WTC11 (cell line): ENCODE data around the gene NHLH2. TPM values are rescaled to one million over a fixed set of nuclear protein-coding genes. Genes with fewer than 3 reads are reported as not detected.

Experiments used
- ATAC-seq: fragments of 200-7000 bp; cut with Tn5 transposase; 2 replicates; pipeline ENCODE4 v1.10.0; 2021; ENCODE audit warnings: mild to moderate bottlenecking, moderate library complexity
- CTCF ChIA-PET: fragments of 300-600 bp; sonication (Branson Sonifier 250); formaldehyde crosslinking; loops from one replicate; lab custom pipeline; 2021; ENCODE audit warnings: antibody characterized with exemption; lab: Charles Lee
- POLR2A ChIA-PET: fragments of 350-600 bp; sonication (Branson Sonifier 250); formaldehyde crosslinking; loops from one replicate; lab custom pipeline; 2021; ENCODE audit warnings: antibody characterized with exemption; lab: Charles Lee
- DNase-seq: peaks from one replicate; pipeline ENCODE4 v3.0.0; 2021; ENCODE audit warnings: low spot score
- H3K27ac Mint-ChIP-seq: 2 replicates; pipeline ENCODE4 v1.8.0; 2021; ENCODE audit warnings: mixed read lengths
- H3K27me3 Mint-ChIP-seq: 2 replicates; pipeline ENCODE4 v1.8.0; 2021; ENCODE audit warnings: low read depth, mild to moderate bottlenecking, moderate library complexity, mixed read lengths
- H3K36me3 Mint-ChIP-seq: 2 replicates; pipeline ENCODE4 v1.8.0; 2021; ENCODE audit warnings: mixed read lengths
- H3K4me1 Mint-ChIP-seq: 2 replicates; pipeline ENCODE4 v1.8.0; 2022; ENCODE audit warnings: mixed read lengths
- H3K4me3 Mint-ChIP-seq: 2 replicates; pipeline ENCODE4 v1.8.0; 2021; ENCODE audit warnings: mild to moderate bottlenecking, moderate library complexity, mixed read lengths
- H3K9me3 Mint-ChIP-seq: 2 replicates; pipeline ENCODE4 v1.8.0; 2021; ENCODE audit warnings: mixed read lengths
- CREB1 ChIP-seq: sonication (generic); formaldehyde crosslinking; IDR thresholded peaks from 2 replicates; pipeline ENCODE4 v1.8.0; 2023; ENCODE audit warnings: mild to moderate bottlenecking, missing genetic modification reagents
- EMX1 ChIP-seq: fragments of 250-450 bp; sonication (Bioruptor Pico); IDR thresholded peaks from 2 replicates; pipeline ENCODE4 v1.8.0; 2021; ENCODE audit warnings: mild to moderate bottlenecking
- ESRRA ChIP-seq: sonication (generic); formaldehyde crosslinking; IDR thresholded peaks from 2 replicates; pipeline ENCODE4 v1.8.1; 2022; ENCODE audit warnings: mild to moderate bottlenecking, missing genetic modification reagents, borderline replicate concordance
- FOXJ3 ChIP-seq: sonication (generic); formaldehyde crosslinking; IDR thresholded peaks from 2 replicates; pipeline ENCODE4 v1.9.0; 2021; ENCODE audit warnings: missing genetic modification reagents, mild to moderate bottlenecking, borderline replicate concordance
- MAX ChIP-seq: sonication (generic); formaldehyde crosslinking; IDR thresholded peaks from 2 replicates; pipeline ENCODE4 v1.8.0; 2022; ENCODE audit warnings: mild to moderate bottlenecking, missing genetic modification reagents
- NFYB ChIP-seq: sonication (generic); formaldehyde crosslinking; conservative IDR thresholded peaks from 2 replicates; pipeline ENCODE4 v1.8.0; 2022; ENCODE audit warnings: low read depth, missing genetic modification reagents
- OVOL2 ChIP-seq: fragments of 250-450 bp; sonication (Bioruptor Pico); IDR thresholded peaks from 2 replicates; pipeline ENCODE4 v1.9.0; 2021; ENCODE audit warnings: mild to moderate bottlenecking, borderline replicate concordance
- PRDM15 ChIP-seq: sonication (generic); formaldehyde crosslinking; IDR thresholded peaks from 2 replicates; pipeline ENCODE4 v1.8.0; 2022; ENCODE audit warnings: missing genetic modification reagents
- RORB ChIP-seq: fragments of 250-450 bp; sonication (Bioruptor Pico); IDR thresholded peaks from 2 replicates; pipeline ENCODE4 v1.9.0; 2021; ENCODE audit warnings: mild to moderate bottlenecking
- STAT6 ChIP-seq: sonication (generic); formaldehyde crosslinking; conservative IDR thresholded peaks from 2 replicates; pipeline ENCODE4 v1.8.1; 2023; ENCODE audit warnings: mild to moderate bottlenecking, low read depth, missing genetic modification reagents, moderate library complexity
- TCF7 ChIP-seq: sonication (generic); formaldehyde crosslinking; IDR thresholded peaks from 2 replicates; pipeline ENCODE4 v1.8.0; 2022; ENCODE audit warnings: mild to moderate bottlenecking, low read depth, missing genetic modification reagents, moderate library complexity
- TEAD1 ChIP-seq: sonication (generic); formaldehyde crosslinking; IDR thresholded peaks from 2 replicates; pipeline ENCODE4 v1.8.0; 2022; ENCODE audit warnings: mild to moderate bottlenecking, missing genetic modification reagents
- TP53 ChIP-seq: sonication (generic); formaldehyde crosslinking; IDR thresholded peaks from 2 replicates; pipeline ENCODE4 v1.8.1; 2023; ENCODE audit warnings: mild to moderate bottlenecking, missing genetic modification reagents
- ZBTB43 ChIP-seq: sonication (generic); formaldehyde crosslinking; IDR thresholded peaks from 2 replicates; pipeline ENCODE4 v1.8.1; 2023; ENCODE audit warnings: mild to moderate bottlenecking, missing genetic modification reagents
- ZNF121 ChIP-seq: sonication (generic); formaldehyde crosslinking; IDR thresholded peaks from 2 replicates; pipeline ENCODE4 v1.8.0; 2023; ENCODE audit warnings: missing genetic modification reagents
- ZNF219 ChIP-seq: sonication (generic); formaldehyde crosslinking; IDR thresholded peaks from 2 replicates; pipeline ENCODE4 v1.8.0; 2023; ENCODE audit warnings: missing genetic modification reagents, mild to moderate bottlenecking, borderline replicate concordance
- ZNF232 ChIP-seq: sonication (generic); formaldehyde crosslinking; IDR thresholded peaks from 2 replicates; pipeline ENCODE4 v1.8.0; 2022; ENCODE audit warnings: mild to moderate bottlenecking, missing genetic modification reagents
- ZNF263 ChIP-seq: sonication (generic); formaldehyde crosslinking; IDR thresholded peaks from 2 replicates; pipeline ENCODE4 v1.8.1; 2022; ENCODE audit warnings: low read depth, mild to moderate bottlenecking, moderate library complexity, missing genetic modification reagents
- ZNF396 ChIP-seq: fragments of 250-450 bp; sonication (Bioruptor Pico); IDR thresholded peaks from 2 replicates; pipeline ENCODE4 v1.8.0; 2021; ENCODE audit warnings: mild to moderate bottlenecking, moderate library complexity, borderline replicate concordance
- total RNA-seq: library from RNA; stranded (reverse); gene quantifications from 3 replicates; pipeline ENCODE4 v1.2.3, GENCODE V29; 2021
- TF ChIP-seq, protein P1 (sequence below): sonication (generic); formaldehyde crosslinking; IDR thresholded peaks from 2 replicates; pipeline ENCODE4 v1.8.1; 2022; ENCODE audit warnings: mild to moderate bottlenecking, moderate library complexity, missing genetic modification reagents
- TF ChIP-seq, protein P2 (sequence below): sonication (generic); formaldehyde crosslinking; IDR thresholded peaks from 2 replicates; pipeline ENCODE4 v1.8.1; 2023; ENCODE audit warnings: mild to moderate bottlenecking, missing genetic modification reagents, moderate library complexity
- TF ChIP-seq, protein P3 (sequence below): sonication (generic); formaldehyde crosslinking; IDR thresholded peaks from 2 replicates; pipeline ENCODE4 v1.8.0; 2023; ENCODE audit warnings: missing genetic modification reagents
- TF ChIP-seq, protein P4 (sequence below): fragments of 200-600 bp; IDR thresholded peaks from 2 replicates; pipeline ENCODE4 v1.8.0; 2022; ENCODE audit warnings: antibody characterized with exemption

The NHLH2 gene
- total RNA-seq, 1 experiment from 2014 or later: 4.3 TPM

- ATAC-seq (peak; percentile 38), DNase-seq (peak; percentile 20)
- ChIA-PET CTCF (interaction anchor here (0.8 kb wide), 1 partner anchor 72 kb away, joined by 4 read pairs; no protein-coding TSS in a partner anchor), POLR2A (interaction anchor here (0.7 kb wide), 1 partner anchor 30 kb away, joined by 3 read pairs; no protein-coding TSS in a partner anchor)
- Mint-ChIP-seq H3K4me3 (no peak overlapping the region), H3K9me3 (no peaks in the 10 kb centered on the region), H3K4me1 (peaks cover 40% of the 10 kb centered on the region), H3K36me3 (no peaks in the 10 kb centered on the region), H3K27me3 (no peaks in the 10 kb centered on the region), H3K27ac (no peak overlapping the region)
- TF ChIP-seq MAX (CRISPR knock-in tag) (no peak), ZNF232 (CRISPR knock-in tag) (no peak), EMX1 (CRISPR knock-in tag) (no peak), NFYB (CRISPR knock-in tag) (no peak), FOXJ3 (CRISPR knock-in tag) (no peak), RORB (CRISPR knock-in tag) (no peak), ZNF121 (CRISPR knock-in tag) (no peak), ESRRA (CRISPR knock-in tag) (no peak), TCF7 (CRISPR knock-in tag) (no peak)
- TF ChIP-seq, protein P1, sequence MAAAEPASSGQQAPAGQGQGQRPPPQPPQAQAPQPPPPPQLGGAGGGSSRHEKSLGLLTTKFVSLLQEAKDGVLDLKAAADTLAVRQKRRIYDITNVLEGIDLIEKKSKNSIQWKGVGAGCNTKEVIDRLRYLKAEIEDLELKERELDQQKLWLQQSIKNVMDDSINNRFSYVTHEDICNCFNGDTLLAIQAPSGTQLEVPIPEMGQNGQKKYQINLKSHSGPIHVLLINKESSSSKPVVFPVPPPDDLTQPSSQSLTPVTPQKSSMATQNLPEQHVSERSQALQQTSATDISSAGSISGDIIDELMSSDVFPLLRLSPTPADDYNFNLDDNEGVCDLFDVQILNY (CRISPR knock-in tag): no peak
Measured at GRCh38 chr1:115879977-115880376, 39.1 kb upstream of the NHLH2 start.

- Mint-ChIP-seq H3K4me3 (no peak overlapping the region), H3K4me1 (peaks cover 34% of the 10 kb centered on the region), H3K9me3 (peaks cover 4% of the 10 kb centered on the region; the same call in 1 of the 2 replicates), H3K27me3 (peaks cover 2% of the 10 kb centered on the region), H3K36me3 (no peaks in the 10 kb centered on the region), H3K27ac (no peak overlapping the region)
- peak; percentile 23 for DNase-seq
- ChIA-PET CTCF (interaction anchor here (0.7 kb wide), 1 partner anchor 38 kb away, joined by 3 read pairs; no protein-coding TSS in a partner anchor), POLR2A (interaction anchor here (0.6 to 0.7 kb wide), 2 partner anchors 98 to 120 kb away, joined by 3 read pairs; no protein-coding TSS in a partner anchor)
- peak; percentile 89 for ATAC-seq
- TF ChIP-seq ESRRA (CRISPR knock-in tag): no peak
- no peak for TF ChIP-seq TEAD1 (CRISPR knock-in tag)
- no peak for TF ChIP-seq ZNF232 (CRISPR knock-in tag)
- TF ChIP-seq CREB1 (CRISPR knock-in tag): no peak
- no peak for TF ChIP-seq ZNF219
- TF ChIP-seq, protein P2, sequence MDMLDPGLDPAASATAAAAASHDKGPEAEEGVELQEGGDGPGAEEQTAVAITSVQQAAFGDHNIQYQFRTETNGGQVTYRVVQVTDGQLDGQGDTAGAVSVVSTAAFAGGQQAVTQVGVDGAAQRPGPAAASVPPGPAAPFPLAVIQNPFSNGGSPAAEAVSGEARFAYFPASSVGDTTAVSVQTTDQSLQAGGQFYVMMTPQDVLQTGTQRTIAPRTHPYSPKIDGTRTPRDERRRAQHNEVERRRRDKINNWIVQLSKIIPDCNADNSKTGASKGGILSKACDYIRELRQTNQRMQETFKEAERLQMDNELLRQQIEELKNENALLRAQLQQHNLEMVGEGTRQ (CRISPR knock-in tag): no peak
- TF ChIP-seq STAT6 (CRISPR knock-in tag): no peak
- no peak for TF ChIP-seq ZBTB43
- no peak for TF ChIP-seq OVOL2
- TF ChIP-seq, protein P3, sequence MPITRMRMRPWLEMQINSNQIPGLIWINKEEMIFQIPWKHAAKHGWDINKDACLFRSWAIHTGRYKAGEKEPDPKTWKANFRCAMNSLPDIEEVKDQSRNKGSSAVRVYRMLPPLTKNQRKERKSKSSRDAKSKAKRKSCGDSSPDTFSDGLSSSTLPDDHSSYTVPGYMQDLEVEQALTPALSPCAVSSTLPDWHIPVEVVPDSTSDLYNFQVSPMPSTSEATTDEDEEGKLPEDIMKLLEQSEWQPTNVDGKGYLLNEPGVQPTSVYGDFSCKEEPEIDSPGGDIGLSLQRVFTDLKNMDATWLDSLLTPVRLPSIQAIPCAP: no peak
- TF ChIP-seq TP53 (CRISPR knock-in tag): no peak
- TF ChIP-seq, protein P4, sequence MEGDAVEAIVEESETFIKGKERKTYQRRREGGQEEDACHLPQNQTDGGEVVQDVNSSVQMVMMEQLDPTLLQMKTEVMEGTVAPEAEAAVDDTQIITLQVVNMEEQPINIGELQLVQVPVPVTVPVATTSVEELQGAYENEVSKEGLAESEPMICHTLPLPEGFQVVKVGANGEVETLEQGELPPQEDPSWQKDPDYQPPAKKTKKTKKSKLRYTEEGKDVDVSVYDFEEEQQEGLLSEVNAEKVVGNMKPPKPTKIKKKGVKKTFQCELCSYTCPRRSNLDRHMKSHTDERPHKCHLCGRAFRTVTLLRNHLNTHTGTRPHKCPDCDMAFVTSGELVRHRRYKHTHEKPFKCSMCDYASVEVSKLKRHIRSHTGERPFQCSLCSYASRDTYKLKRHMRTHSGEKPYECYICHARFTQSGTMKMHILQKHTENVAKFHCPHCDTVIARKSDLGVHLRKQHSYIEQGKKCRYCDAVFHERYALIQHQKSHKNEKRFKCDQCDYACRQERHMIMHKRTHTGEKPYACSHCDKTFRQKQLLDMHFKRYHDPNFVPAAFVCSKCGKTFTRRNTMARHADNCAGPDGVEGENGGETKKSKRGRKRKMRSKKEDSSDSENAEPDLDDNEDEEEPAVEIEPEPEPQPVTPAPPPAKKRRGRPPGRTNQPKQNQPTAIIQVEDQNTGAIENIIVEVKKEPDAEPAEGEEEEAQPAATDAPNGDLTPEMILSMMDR: no peak
- no peak for TF ChIP-seq ZNF263 (CRISPR knock-in tag)
- no peak for TF ChIP-seq ZNF396 (CRISPR knock-in tag)
- no peak for TF ChIP-seq PRDM15 (CRISPR knock-in tag)
Measured at GRCh38 chr1:115877511-115877910, 36.6 kb upstream of the NHLH2 start.
